DMS114 treated with DMSO at 0.1 percent for 48 hours (cell line): ENCODE results near the gene ADORA1.

Experiments used
- DNase-seq: peaks from one replicate; lab custom pipeline; 2025; ENCODE audit not compliant: unreplicated experiment; lab: John Stamatoyannopoulos, UW

The ADORA1 gene

GRCh38 chr1:203207751-203208150, 80.2 kb downstream of the ADORA1 start:
- no peak for DNase-seq

- no peak for DNase-seq
These were observed 80.7 kb downstream of the ADORA1 start for GRCh38 chr1:203208181-203208580.

DNA sequence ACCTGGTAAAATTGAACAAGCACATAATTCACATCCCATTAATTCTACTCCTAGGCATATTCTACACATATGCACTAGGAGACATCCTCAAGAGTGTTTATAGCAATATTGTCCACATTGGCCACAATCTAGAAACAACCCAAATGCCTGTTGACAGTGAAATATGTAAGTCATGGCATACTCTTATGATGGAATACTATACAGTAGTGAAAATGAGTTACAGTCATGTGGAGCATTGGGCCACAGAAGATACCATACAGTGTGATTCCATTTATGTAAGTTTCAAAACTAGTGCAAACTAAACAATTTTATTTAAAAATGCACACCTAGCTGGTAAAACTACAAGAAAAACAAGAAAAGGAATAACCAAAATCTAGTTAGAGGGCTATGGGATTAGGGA, 82.8 kb downstream of the ADORA1 start:
- DNase-seq = no peak

DNA sequence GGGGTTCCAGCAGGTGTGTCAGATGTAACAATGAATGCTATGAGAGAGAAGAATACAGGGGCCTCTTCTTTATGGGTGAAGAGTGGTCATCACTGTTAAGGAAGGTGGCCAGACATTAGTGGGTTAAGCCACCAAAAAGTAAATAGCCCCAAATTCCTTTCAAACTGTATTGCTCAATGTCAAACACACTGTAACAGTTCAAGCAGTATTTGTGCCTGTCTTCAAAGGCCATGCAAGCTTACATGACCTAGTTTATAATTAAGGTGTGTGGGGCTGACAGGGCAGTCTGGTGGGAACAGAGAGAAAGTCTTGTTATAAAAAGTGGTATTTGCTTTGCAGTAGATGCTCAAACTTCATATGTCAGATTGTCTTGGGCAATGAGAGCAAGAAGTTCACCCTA, 83.5 kb downstream of the ADORA1 start:
- no peak for DNase-seq

DNA sequence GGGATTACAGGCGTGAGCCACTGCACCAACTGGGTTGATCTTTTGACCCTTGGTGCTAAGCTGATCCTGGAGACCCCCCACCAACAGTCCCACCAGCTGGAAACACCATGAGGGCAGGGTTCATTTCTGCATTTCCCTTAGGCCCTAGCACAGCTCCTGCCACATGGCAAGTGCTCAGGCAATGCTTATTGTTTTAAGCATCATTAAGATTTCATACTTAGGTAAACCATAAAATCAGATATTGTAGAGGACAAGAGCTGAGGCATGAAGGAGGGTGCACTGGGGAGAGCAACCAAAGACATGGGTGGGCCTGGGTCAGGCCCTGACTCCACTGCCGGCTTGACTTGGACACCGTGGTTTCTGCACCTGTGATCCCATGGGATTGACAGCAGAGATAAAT, 84.3 kb downstream of the ADORA1 start:
- no peak for DNase-seq

- no peak for DNase-seq
These were observed 85.6 kb downstream of the ADORA1 start for GRCh38 chr1:203213126-203213525.

DNA sequence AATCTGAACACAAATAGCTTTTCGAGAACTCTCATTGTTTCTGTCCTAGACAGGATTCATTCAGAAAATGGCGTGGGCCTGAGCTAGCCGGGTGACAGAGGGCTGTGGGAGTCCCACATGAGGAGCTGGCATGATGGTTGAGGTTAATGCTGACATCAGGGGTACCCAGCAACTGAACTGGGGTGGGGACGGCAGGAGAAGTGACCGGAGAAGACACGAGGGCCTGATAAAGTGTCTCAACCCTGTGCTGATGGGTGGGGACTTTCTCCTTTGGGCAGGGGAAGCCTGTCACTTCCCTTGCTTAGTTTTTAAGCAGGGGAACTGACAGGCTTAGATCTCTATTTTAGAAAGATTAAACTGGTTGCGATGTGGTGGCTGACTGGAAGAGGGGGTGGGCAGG, 87.3 kb downstream of the ADORA1 start:
- no peak for DNase-seq

DNA sequence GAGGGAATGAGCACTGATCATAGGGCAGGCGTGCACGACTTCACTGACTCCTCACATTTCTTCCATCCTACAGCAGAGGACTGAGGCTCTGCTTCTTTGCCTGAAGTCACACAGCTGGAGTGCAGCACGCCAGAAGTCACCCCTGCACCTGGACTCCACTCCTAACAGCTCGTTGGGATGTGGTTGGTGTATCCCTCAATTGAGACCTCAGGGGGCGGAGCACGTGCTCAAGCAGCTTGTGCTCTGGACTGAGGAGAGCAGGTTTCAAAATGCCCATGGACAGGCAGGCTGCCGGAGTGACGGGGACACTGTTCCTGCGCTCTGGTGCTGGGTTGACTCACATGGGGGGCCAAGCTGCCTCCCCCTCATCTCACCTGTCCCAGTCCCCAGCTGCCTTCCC, 88.0 kb downstream of the ADORA1 start:
- DNase-seq = no peak

DNA sequence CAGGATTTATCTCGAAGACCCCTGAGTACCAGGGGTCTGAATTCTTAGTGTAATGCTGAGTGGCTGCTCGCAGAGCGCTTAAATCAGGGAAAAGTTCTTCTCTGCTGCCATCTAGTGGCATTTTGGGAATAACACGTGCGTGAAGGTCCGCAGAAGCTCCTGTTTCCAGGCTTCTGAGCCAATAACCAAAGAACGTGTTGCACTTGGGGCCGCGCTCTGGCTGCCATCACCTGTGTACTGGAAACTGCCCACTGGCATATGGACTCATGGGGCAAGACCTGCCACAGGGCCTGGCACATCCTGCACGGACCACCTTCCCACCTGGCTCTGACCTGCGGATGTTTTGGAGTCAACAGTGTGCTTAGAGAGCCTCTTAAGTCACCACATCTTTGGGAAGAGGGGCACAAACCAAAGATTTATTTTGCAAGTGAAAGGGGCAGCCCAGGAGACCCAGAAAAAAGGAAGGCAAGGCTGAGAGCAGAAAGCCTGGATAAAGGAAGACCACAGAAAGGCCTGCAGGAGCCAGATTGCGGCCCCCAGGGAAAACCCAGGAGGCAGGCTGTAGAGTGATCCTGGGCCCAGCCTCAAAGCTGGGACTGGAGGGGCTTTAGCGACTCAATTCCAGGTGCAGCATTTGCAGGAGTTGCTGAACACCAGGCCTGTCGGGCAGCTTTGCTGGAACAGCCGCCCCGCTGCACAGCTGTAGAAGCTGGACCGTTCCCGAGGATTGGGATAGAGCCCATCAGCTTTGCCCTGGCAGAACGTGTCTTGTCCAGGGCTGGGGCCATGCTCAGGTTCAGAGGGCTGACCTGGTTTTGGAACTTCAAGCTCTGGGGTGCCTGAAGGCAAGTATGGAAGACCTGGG, 89.0 kb downstream of the ADORA1 start:
- DNase-seq = peak; percentile 58
